GM12878 (cell line): ENCODE results near the gene DNAJC17. TPM values are rescaled to one million over a fixed set of nuclear protein-coding genes. Genes with fewer than 3 reads are reported as not detected.

Experiments used
- ATAC-seq: fragments of 200-7000 bp; cut with Tn5 transposase; 3 replicates; pipeline ENCODE4 v1.9.1; 2020; ENCODE audit warnings: mild to moderate bottlenecking, moderate library complexity
- BruUV-seq: library from RNA; stranded (reverse); fragments of 400-500 nt; replicated peaks from 2 replicates; lab custom pipeline; 2021; lab: Mats Ljungman, UMichigan
- CTCF ChIA-PET: fragments of 300-600 bp; sonication (Branson Sonifier 250); formaldehyde crosslinking; extraction: SDS; loops from one replicate; lab custom pipeline; 2021; ENCODE audit warnings: inconsistent platforms; lab: Yijun Ruan, JAX
- POLR2A ChIA-PET: fragments of 350-600 bp; formaldehyde crosslinking; extraction: SDS; loops from one replicate; lab custom pipeline; 2021; ENCODE audit warnings: inconsistent platforms; lab: Charles Lee
- RAD21 ChIA-PET: fragments of 300-600 bp; sonication (Branson Sonifier 250); formaldehyde crosslinking; loops from one replicate; lab custom pipeline; 2023; ENCODE audit warnings: antibody characterized with exemption; ENCODE audit not compliant: unreplicated experiment; lab: Charles Lee
- SMC1A ChIA-PET: fragments of 300-600 bp; sonication (Branson Sonifier 250); formaldehyde crosslinking; loops from one replicate; lab custom pipeline; 2023; ENCODE audit not compliant: unreplicated experiment, uncharacterized antibody; lab: Charles Lee
- DNase-seq: peaks from one replicate; pipeline ENCODE4 v3.0.0-alpha.2; 2011; ENCODE audit warnings: low read depth, low spot score
- FAIRE-seq: peaks from 3 replicates; lab custom pipeline; 2011; peaks lifted over from hg19 to GRCh38; lab: Jason Lieb, UNC
- H2AFZ ChIP-seq: 2 replicates; pipeline ENCODE4 v1.6.0; 2011; ENCODE audit warnings: low read depth, low read length, control low read depth; ENCODE audit not compliant: control insufficient read depth
- H3K27ac ChIP-seq: 2 replicates; pipeline ENCODE4 v1.5.1; 2011; ENCODE audit warnings: control low read depth; ENCODE audit not compliant: control insufficient read depth, insufficient read depth
- H3K27me3 ChIP-seq, 2 experiments: replicated peaks in 1 of 2; 2 replicates each; pipeline versions ENCODE4 v1.6.0 to v1.6.1; 2011; ENCODE audit warnings: low read length in 1 of 2; ENCODE audit not compliant: control insufficient read depth in 2 of 2, insufficient read depth in 2 of 2
- H3K36me3 ChIP-seq, 2 experiments: 2 replicates each; pipeline ENCODE4 v1.5.1; 2011; ENCODE audit warnings: low read length in 1 of 2; ENCODE audit not compliant: control insufficient read depth in 2 of 2, insufficient read depth in 2 of 2
- H3K4me1 ChIP-seq: 2 replicates; pipeline ENCODE4 v1.6.1; 2011; ENCODE audit warnings: mild to moderate bottlenecking, low read length, moderate library complexity, mixed read lengths; ENCODE audit not compliant: control insufficient read depth, insufficient read depth
- H3K4me2 ChIP-seq: 2 replicates; pipeline ENCODE4 v1.6.0; 2011; ENCODE audit warnings: control low read depth; ENCODE audit not compliant: control insufficient read depth, insufficient read depth
- H3K4me3 ChIP-seq: fragments of 200-600 bp; sonication (generic); 2 replicates; pipeline ENCODE4 v1.5.1; 2016
- H3K79me2 ChIP-seq: 2 replicates; pipeline ENCODE4 v1.6.0; 2011; ENCODE audit warnings: low read length; ENCODE audit not compliant: control insufficient read depth, insufficient read depth
- H3K9ac ChIP-seq: 2 replicates; pipeline ENCODE4 v1.8.0; 2011; ENCODE audit warnings: low read length, control low read depth, mixed read lengths; ENCODE audit not compliant: control insufficient read depth, insufficient read depth
- H3K9me3 ChIP-seq: replicated peaks from 3 replicates; pipeline ENCODE4 v1.5.1; 2011; ENCODE audit warnings: mild to moderate bottlenecking, low read length; ENCODE audit not compliant: control insufficient read depth, insufficient read depth
- H4K20me1 ChIP-seq: 2 replicates; pipeline ENCODE4 v1.6.0; 2011; ENCODE audit not compliant: control insufficient read depth, insufficient read depth
- BRCA1 ChIP-seq: IDR thresholded peaks from 2 replicates; pipeline ENCODE4 v1.6.1; 2011; ENCODE audit warnings: low read depth, low read length, improper control_type of control experiment
- CBX3 ChIP-seq: fragments of 200-600 bp; sonication (generic); IDR thresholded peaks from 2 replicates; pipeline ENCODE4 v1.6.1; 2016; ENCODE audit warnings: low read depth, borderline replicate concordance
- ETV6 ChIP-seq, 2 experiments: fragments of 450-650 bp in 1 of 2; IDR thresholded peaks in 1 of 2; conservative IDR thresholded peaks in 1 of 2; 2 replicates each; pipeline ENCODE4 v1.6.1; 2014; ENCODE audit warnings: antibody characterized with exemption in 1 of 2, borderline replicate concordance in 1 of 2, low read depth in 1 of 2, mild to moderate bottlenecking in 1 of 2, moderate library complexity in 1 of 2
- JUNB ChIP-seq: IDR thresholded peaks from 2 replicates; pipeline ENCODE4 v1.6.1; 2016; ENCODE audit warnings: antibody characterized with exemption, mild to moderate bottlenecking
- MYB ChIP-seq: fragments of 150-350 bp; IDR thresholded peaks from 2 replicates; pipeline ENCODE4 v1.6.1; 2014; ENCODE audit warnings: mild to moderate bottlenecking, low read depth, low read length, borderline replicate concordance
- NFYB ChIP-seq: IDR thresholded peaks from 2 replicates; pipeline ENCODE4 v1.6.1; 2011; ENCODE audit warnings: low read depth, mild to moderate bottlenecking, low read length, improper control_type of control experiment, moderate library complexity; ENCODE audit not compliant: insufficient read depth
- PML ChIP-seq: IDR thresholded peaks from 2 replicates; pipeline ENCODE4 v1.6.1; 2012; ENCODE audit warnings: low read length, inconsistent platforms
- POU2F2 ChIP-seq: IDR thresholded peaks from 3 replicates; pipeline ENCODE4 v1.6.1; 2011; ENCODE audit warnings: low read depth, mild to moderate bottlenecking, low read length, borderline replicate concordance
- SMARCA5 ChIP-seq: fragments of 450-650 bp; IDR thresholded peaks from 2 replicates; pipeline ENCODE4 v1.6.1; 2017; ENCODE audit warnings: mild to moderate bottlenecking
- TARDBP ChIP-seq: IDR thresholded peaks from 2 replicates; pipeline ENCODE4 v1.6.1; 2016; ENCODE audit warnings: borderline replicate concordance
- ZNF207 ChIP-seq: fragments of 450-650 bp; IDR thresholded peaks from 2 replicates; pipeline ENCODE4 v1.6.1; 2014; ENCODE audit warnings: antibody characterized with exemption, mild to moderate bottlenecking, borderline replicate concordance
- ZNF384 ChIP-seq: IDR thresholded peaks from 2 replicates; pipeline ENCODE4 v1.6.1; 2012; ENCODE audit warnings: low read depth, mild to moderate bottlenecking, low read length, improper control_type of control experiment, borderline replicate concordance
- WGBS: methylation state at CpG from one replicate; pipeline ENCODE4 v1.1.6; 2016; ENCODE audit warnings: low lambda C conversion rate; ENCODE audit not compliant: insufficient replicate concordance, insufficient coverage; ENCODE audit errors: missing lambda C conversion rate; 5-methylcytosine and 5-hydroxymethylcytosine counted together
- in situ Hi-C: fragments of 300-500 bp; cut with MboI; formaldehyde crosslinking; loops from 9 replicates; pipeline ENCODE4 v1.14.3; 2018; ENCODE audit warnings: mixed read lengths
- intact Hi-C: fragments of 100-400 bp; cut with micrococcal nuclease; formaldehyde crosslinking; loops from one replicate; pipeline ENCODE4 v1.14.2; 2022; ENCODE audit not compliant: unreplicated experiment
- polyA plus RNA-seq, 11 experiments: library from polyadenylated mRNA; depleted of rRNA in 4 of 11; unstranded in 6 of 11; stranded (reverse) in 5 of 11; fragments of >200 nt; fragmentation: Nextera tagmentation in 4 of 11; fragmentation: Illumina TruSeq in 1 of 11; extraction: Ambion mirVana in 4 of 11; extraction: Trizol in 1 of 11; gene quantifications; 1 replicate in 1 of 11; 2 replicates in 10 of 11; pipeline versions ENCODE4 v1.2.1 to v1.2.3, GENCODE V29; 2011 to 2016; ENCODE audit warnings: inconsistent platforms in 2 of 11, missing spikeins in 2 of 11, low read depth in 1 of 11
- total RNA-seq, 4 experiments: library from RNA; depleted of rRNA in 3 of 4; stranded (reverse); fragments of >200 nt in 3 of 4; fragmentation: Illumina TruSeq in 1 of 4; extraction: Trizol in 1 of 4; gene quantifications; 2 replicates each; pipeline versions ENCODE4 v1.2.1 to v1.2.3, GENCODE V29; 2013 to 2021
- TF ChIP-seq, protein P1 (sequence below): fragments of 450-650 bp; IDR thresholded peaks from 2 replicates; pipeline ENCODE4 v1.6.1; 2014; ENCODE audit warnings: mild to moderate bottlenecking
- TF ChIP-seq, protein P2 (sequence below): IDR thresholded peaks from 2 replicates; pipeline ENCODE4 v1.6.1; 2011; ENCODE audit warnings: mild to moderate bottlenecking, low read depth, low read length, moderate library complexity; ENCODE audit not compliant: insufficient replicate concordance

The DNAJC17 gene
- total and polyA plus RNA-seq, 10 of the 15 experiments (the other 5 are each of a cell fraction or from before 2014, with no cell fraction given) = 6.1 to 62.8 (median 45.4) TPM

DNA sequence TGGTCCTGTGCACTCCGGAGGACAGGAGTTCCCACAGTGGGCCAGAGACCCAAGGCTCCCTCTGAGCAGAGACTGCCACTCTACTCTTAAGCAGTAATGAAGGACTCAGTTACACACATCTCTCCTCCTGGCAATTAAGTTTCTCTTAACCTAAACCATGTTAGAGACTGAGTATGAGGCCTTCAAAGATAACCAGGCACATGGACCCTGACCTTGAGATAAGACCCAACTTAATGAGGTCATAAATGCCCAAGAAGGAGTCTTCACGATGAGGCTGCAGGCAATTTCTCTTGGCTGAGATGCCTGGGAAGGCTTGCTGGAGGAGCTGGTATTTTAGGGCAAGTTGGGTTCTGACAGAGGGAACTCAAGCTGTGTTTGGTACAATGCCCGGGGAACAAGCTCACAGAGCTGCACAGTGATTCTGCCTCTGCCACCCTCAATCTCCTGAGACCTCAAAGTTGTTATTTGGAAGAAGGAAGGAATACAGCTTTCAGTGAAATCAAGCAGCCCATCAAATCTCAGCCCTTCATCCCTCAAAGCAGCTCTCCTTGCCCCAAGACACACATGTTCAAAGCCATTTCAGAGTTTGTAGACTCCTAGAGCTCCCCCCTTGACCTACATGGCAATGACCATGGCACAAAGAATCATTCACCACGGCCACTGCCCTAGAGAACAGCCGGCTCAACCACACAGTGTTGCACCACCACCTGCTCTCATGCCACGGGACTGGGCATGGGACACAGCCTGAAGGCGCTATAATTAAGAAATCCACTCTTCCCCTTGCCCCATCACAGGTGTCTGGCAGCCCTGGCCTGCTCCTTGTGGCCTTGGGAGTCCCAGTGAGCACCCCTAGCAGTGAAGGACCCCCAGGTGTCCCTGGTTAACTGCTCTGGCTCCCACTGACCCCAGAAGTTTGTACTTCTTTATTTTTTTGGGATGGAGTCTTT, 59.3 kb downstream of the DNAJC17 start:
- DNase-seq (no peak), ATAC-seq (no peak), FAIRE-seq (no peak)
- H3K9ac ChIP-seq = no peak overlapping the region
- H3K9me3 ChIP-seq = no peaks in the 10 kb centered on the region
- no peak overlapping the region for H3K4me2 ChIP-seq
- CTCF ChIA-PET = interaction anchor here (0.5 to 3.2 kb wide), 10 partner anchors 21 to 689 kb away, joined by 3 to 37 read pairs (median 4); partner anchors contain the start of gene VPS18
- RAD21 ChIA-PET = interaction anchor here (0.6 to 2.3 kb wide), 6 partner anchors 9 to 158 kb away, joined by 3 to 14 read pairs (median 3); partner anchors contain the start of gene SPINT1
- H4K20me1 ChIP-seq = no peaks in the 10 kb centered on the region
- H3K4me1 ChIP-seq = peaks cover 9% of the 10 kb centered on the region
- H3K4me3 ChIP-seq = no peak overlapping the region
- in situ Hi-C loops = no loop called here
- WGBS = 79% methylated on average over 7 of the region's 7 CpGs
- peaks cover 9% of the 10 kb centered on the region for H3K79me2 ChIP-seq
- H2AFZ ChIP-seq = no peak overlapping the region
- peaks cover 18 to 20% of the 10 kb centered on the region in 2 experiments for H3K36me3 ChIP-seq
- no peak for TF ChIP-seq ZNF384
- TF ChIP-seq POU2F2 = no peak
- no peak for TF ChIP-seq NFYB
- no peak for TF ChIP-seq PML
- TF ChIP-seq ETV6 (conservative IDR thresholded peaks at IDR 0.05 in 1 of 2, IDR thresholded peaks at IDR 0.05 in 1 of 2; ENCODE audit: borderline replicate concordance in 1 of 2, low read depth in 1 of 2) = no peak
- TF ChIP-seq, protein P1, sequence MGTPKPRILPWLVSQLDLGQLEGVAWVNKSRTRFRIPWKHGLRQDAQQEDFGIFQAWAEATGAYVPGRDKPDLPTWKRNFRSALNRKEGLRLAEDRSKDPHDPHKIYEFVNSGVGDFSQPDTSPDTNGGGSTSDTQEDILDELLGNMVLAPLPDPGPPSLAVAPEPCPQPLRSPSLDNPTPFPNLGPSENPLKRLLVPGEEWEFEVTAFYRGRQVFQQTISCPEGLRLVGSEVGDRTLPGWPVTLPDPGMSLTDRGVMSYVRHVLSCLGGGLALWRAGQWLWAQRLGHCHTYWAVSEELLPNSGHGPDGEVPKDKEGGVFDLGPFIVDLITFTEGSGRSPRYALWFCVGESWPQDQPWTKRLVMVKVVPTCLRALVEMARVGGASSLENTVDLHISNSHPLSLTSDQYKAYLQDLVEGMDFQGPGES = no peak
- no peak for TF ChIP-seq MYB
- no peak for TF ChIP-seq JUNB
- TF ChIP-seq ZNF207 = no peak
- TF ChIP-seq TARDBP = no peak
- TF ChIP-seq CBX3 = no peak
- TF ChIP-seq, protein P2, sequence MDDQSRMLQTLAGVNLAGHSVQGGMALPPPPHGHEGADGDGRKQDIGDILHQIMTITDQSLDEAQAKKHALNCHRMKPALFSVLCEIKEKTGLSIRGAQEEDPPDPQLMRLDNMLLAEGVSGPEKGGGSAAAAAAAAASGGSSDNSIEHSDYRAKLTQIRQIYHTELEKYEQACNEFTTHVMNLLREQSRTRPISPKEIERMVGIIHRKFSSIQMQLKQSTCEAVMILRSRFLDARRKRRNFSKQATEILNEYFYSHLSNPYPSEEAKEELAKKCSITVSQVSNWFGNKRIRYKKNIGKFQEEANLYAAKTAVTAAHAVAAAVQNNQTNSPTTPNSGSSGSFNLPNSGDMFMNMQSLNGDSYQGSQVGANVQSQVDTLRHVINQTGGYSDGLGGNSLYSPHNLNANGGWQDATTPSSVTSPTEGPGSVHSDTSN = no peak
- TF ChIP-seq BRCA1 = no peak
- no peak for TF ChIP-seq SMARCA5
- POLR2A ChIA-PET = interaction anchor here (1.0 kb wide), 1 partner anchor 14 kb away, joined by 3 read pairs; no protein-coding TSS in a partner anchor
- intact Hi-C loops = loop anchor here (5.0 kb wide), 1 partner anchor 34 kb away; no protein-coding TSS in a partner anchor
- no TSS peak for BruUV-seq
- no peaks in the 10 kb centered on the region for H3K27me3 ChIP-seq
- H3K27ac ChIP-seq = no peak overlapping the region
- SMC1A ChIA-PET = interaction anchor here (0.8 to 2.3 kb wide), 6 partner anchors 23 to 221 kb away, joined by 3 to 22 read pairs (median 4); no protein-coding TSS in a partner anchor
